Sigmoid colon (tissue), 7 donors: ENCODE results near the gene ROBO1. TPM values are rescaled to one million over a fixed set of nuclear protein-coding genes. Genes with fewer than 3 reads are reported as not detected.

Source experiments
- DNase-seq: peaks from one replicate; pipeline ENCODE4 v3.0.0-alpha.2; 2019
- H3K27ac ChIP-seq, 4 donors: fragments of 200-600 bp; sonication (generic); one replicate each; pipeline ENCODE4 v1.5.1; 2016 to 2019; ENCODE audit warnings: mild to moderate bottlenecking in 1 of 4
- H3K27me3 ChIP-seq, 3 donors: fragments of 200-600 bp; sonication (generic); one replicate each; pipeline ENCODE4 v1.5.1; 2019; ENCODE audit warnings: mild to moderate bottlenecking in 1 of 3
- H3K36me3 ChIP-seq, 4 donors: fragments of 200-600 bp; sonication (generic); one replicate each; pipeline ENCODE4 v1.5.1; 2016 to 2019
- H3K4me1 ChIP-seq, 4 donors: fragments of 200-600 bp; sonication (generic); one replicate each; pipeline ENCODE4 v1.5.1; 2017 to 2019
- H3K4me3 ChIP-seq, 4 donors: fragments of 200-600 bp; sonication (generic); one replicate each; pipeline ENCODE4 v1.5.1; 2017 to 2019; ENCODE audit warnings: mild to moderate bottlenecking in 2 of 4, moderate library complexity in 1 of 4
- H3K9me3 ChIP-seq, 4 donors: fragments of 200-600 bp in 3 of 4; sonication (generic) in 3 of 4; one replicate each; pipeline versions ENCODE4 v1.5.1 to v1.6.1; 2013 to 2019
- CTCF ChIP-seq, 4 experiments: fragments of 450-650 bp in 3 of 4; fragments of 200-600 bp in 1 of 4; IDR thresholded peaks; one replicate each; pipeline ENCODE4 v1.5.1; 2016 to 2019; ENCODE audit warnings: antibody characterized with exemption in 4 of 4, mild to moderate bottlenecking in 3 of 4, moderate library complexity in 2 of 4
- EP300 ChIP-seq, 4 donors: sonication (generic); formaldehyde crosslinking; IDR thresholded peaks; one replicate each; pipeline ENCODE4 v1.6.1; 2017; ENCODE audit warnings: antibody characterized with exemption in 4 of 4
- POLR2A ChIP-seq, 2 donors: fragments of 450-650 bp; IDR thresholded peaks; one replicate each; pipeline ENCODE4 v1.6.1; 2016; ENCODE audit warnings: antibody characterized with exemption in 2 of 2, mild to moderate bottlenecking in 2 of 2, moderate library complexity in 2 of 2
- POLR2AphosphoS5 ChIP-seq, 4 donors: sonication (generic); formaldehyde crosslinking; IDR thresholded peaks; one replicate each; pipeline ENCODE4 v1.6.1; 2017; ENCODE audit warnings: antibody characterized with exemption in 4 of 4
- WGBS, 2 donors: extraction: QIAGEN DNeasy Blood & Tissue Kit; methylation state at CpG; one replicate each; pipeline ENCODE4 v1.1.7; 2013; 5-methylcytosine and 5-hydroxymethylcytosine counted together
- intact Hi-C: fragments of 100-400 bp; cut with DNase I; formaldehyde crosslinking; loops from one replicate; pipeline ENCODE4 v1.15.1; 2023
- polyA plus RNA-seq, 3 donors: library from polyadenylated mRNA; stranded (reverse); fragments of 200-250 nt; gene quantifications; one replicate each; pipeline ENCODE4 v1.2.3, GENCODE V29; 2013
- total RNA-seq, 4 donors: library from RNA; depleted of rRNA; stranded (reverse); fragments of >200 nt; gene quantifications; one replicate each; pipeline ENCODE4 v1.1.0, GENCODE V29; 2016
- donor health status: healthy with polysubstance abuse.
- donor health status: Bipolar disorder and iron deficiency.
- donor health status: healthy.

ROBO1 gene
- total and polyA plus RNA-seq, 7 donors: 0.69 to 45.7 (median 32.4) TPM

DNA sequence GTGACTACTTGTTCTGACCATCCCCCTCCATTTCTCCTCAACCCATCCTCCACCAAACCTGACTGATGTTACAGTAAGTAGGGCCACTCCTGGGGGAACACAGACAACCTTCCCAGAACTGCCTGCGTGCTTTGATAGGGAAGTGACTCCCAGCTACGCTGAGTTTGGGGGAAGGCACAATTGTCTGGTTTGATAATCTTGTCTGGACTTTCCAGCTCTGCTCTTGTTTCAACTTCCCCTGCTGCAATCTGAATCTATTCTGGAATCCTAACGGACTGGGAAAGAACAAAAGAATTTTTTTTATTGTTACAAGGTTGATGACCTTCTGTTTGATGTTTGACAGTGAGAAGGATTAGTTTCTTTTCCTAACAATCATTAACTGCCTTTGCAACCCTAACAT is 895.6 kb downstream of the ROBO1 start:
- Histone ChIP-seq H3K27ac (peak overlapping the region in 2 of 4 donors; percentile 13 to 20), H3K9me3 (no peaks in the 10 kb centered on the region), H3K27me3 (no peaks in the 10 kb centered on the region), H3K4me1 (peaks cover 0 to 41% (median 12%) of the 10 kb centered on the region in 4 donors), H3K36me3 (no peaks in the 10 kb centered on the region), H3K4me3 (peak overlapping the region in 2 of 4 donors; percentile 15)
- TF ChIP-seq EP300 (IDR thresholded peaks at IDR 0.05) (peak in 1 of 4 donors; percentile 8), POLR2AphosphoS5 (IDR thresholded peaks at IDR 0.05) (no peak), POLR2A (IDR thresholded peaks at IDR 0.05) (no peak)
- WGBS, 2 donors: 14 to 52% methylated on average over 3 of the region's 3 CpGs
- intact Hi-C loops: loop anchor here (5.0 kb wide), 1 partner anchor 145 kb away; no protein-coding TSS in a partner anchor
- no peak for DNase-seq

GRCh38 chr3:78871048-78871447 is 896.8 kb downstream of the ROBO1 start:
- Histone ChIP-seq H3K27ac (no peak overlapping the region), H3K4me1 (peaks cover 0 to 40% (median 12%) of the 10 kb centered on the region in 4 donors), H3K27me3 (no peaks in the 10 kb centered on the region), H3K36me3 (no peaks in the 10 kb centered on the region), H3K9me3 (no peaks in the 10 kb centered on the region), H3K4me3 (no peak overlapping the region)
- TF ChIP-seq POLR2AphosphoS5 (IDR thresholded peaks at IDR 0.05) (no peak), EP300 (IDR thresholded peaks at IDR 0.05) (no peak), CTCF (IDR thresholded peaks at IDR 0.05) (no peak), POLR2A (IDR thresholded peaks at IDR 0.05) (no peak)
- no peak for DNase-seq
- intact Hi-C loops: loop anchor here (5.0 kb wide), 1 partner anchor 146 kb away; no protein-coding TSS in a partner anchor
- WGBS, 2 donors: 76 to 86% methylated on average over 4 of the region's 4 CpGs

- Histone ChIP-seq H3K4me3 (no peak overlapping the region), H3K4me1 (peaks cover 0 to 34% (median 10%) of the 10 kb centered on the region in 4 donors), H3K27ac (no peak overlapping the region), H3K9me3 (no peaks in the 10 kb centered on the region), H3K27me3 (no peaks in the 10 kb centered on the region), H3K36me3 (no peaks in the 10 kb centered on the region)
- WGBS, 2 donors: 90 to 93% methylated on average over 3 of the region's 3 CpGs
- intact Hi-C loops: loop anchor here (5.0 kb wide), 1 partner anchor 147 kb away; no protein-coding TSS in a partner anchor
- no peak for DNase-seq
- TF ChIP-seq EP300 (IDR thresholded peaks at IDR 0.05): no peak
- no peak for TF ChIP-seq POLR2A (IDR thresholded peaks at IDR 0.05)
- no peak for TF ChIP-seq POLR2AphosphoS5 (IDR thresholded peaks at IDR 0.05)
- no peak for TF ChIP-seq CTCF (IDR thresholded peaks at IDR 0.05)
These were observed 897.3 kb downstream of the ROBO1 start for GRCh38 chr3:78870484-78870883.

- TF ChIP-seq POLR2AphosphoS5 (IDR thresholded peaks at IDR 0.05) (no peak), CTCF (IDR thresholded peaks at IDR 0.05) (no peak), EP300 (IDR thresholded peaks at IDR 0.05) (no peak), POLR2A (IDR thresholded peaks at IDR 0.05) (no peak)
- DNase-seq: no peak
- intact Hi-C loops: no loop called here
- Histone ChIP-seq H3K4me3 (no peak overlapping the region), H3K27ac (no peak overlapping the region), H3K27me3 (no peaks in the 10 kb centered on the region), H3K4me1 (peaks cover 0 to 26% (median 8%) of the 10 kb centered on the region in 4 donors), H3K9me3 (no peaks in the 10 kb centered on the region), H3K36me3 (no peaks in the 10 kb centered on the region)
- 79 to 92% methylated on average over 1 of the region's 1 CpG for WGBS, 2 donors
These were observed 899.2 kb downstream of the ROBO1 start for GRCh38 chr3:78868570-78868969.

GRCh38 chr3:78867409-78868372 is 900.1 kb downstream of the ROBO1 start:
- H3K36me3 ChIP-seq: no peaks in the 10 kb centered on the region
- no peak for DNase-seq
- H3K4me1 ChIP-seq: peaks cover 0 to 20% (median 5%) of the 10 kb centered on the region in 4 donors
- H3K9me3 ChIP-seq: no peaks in the 10 kb centered on the region
- no peak overlapping the region for H3K4me3 ChIP-seq
- WGBS, 2 donors: 58 to 63% methylated on average over 7 of the region's 7 CpGs
- no peaks in the 10 kb centered on the region for H3K27me3 ChIP-seq
- no peak for TF ChIP-seq POLR2AphosphoS5 (IDR thresholded peaks at IDR 0.05)
- TF ChIP-seq CTCF (IDR thresholded peaks at IDR 0.05): no peak
- TF ChIP-seq POLR2A (IDR thresholded peaks at IDR 0.05): no peak
- TF ChIP-seq EP300 (IDR thresholded peaks at IDR 0.05): no peak
- no peak overlapping the region for H3K27ac ChIP-seq
- intact Hi-C loops: no loop called here
